HEK293 (cell line): ENCODE data around the gene TRIM50.

ENCODE experiments used
- KLF1 ChIP-seq: fragments of 450-650 bp; formaldehyde crosslinking; IDR thresholded peaks from 2 replicates; pipeline ENCODE4 v1.5.1; 2016; ENCODE audit warnings: missing biosample characterization, missing genetic modification characterization
- ZNF239 ChIP-seq: fragments of 450-650 bp; formaldehyde crosslinking; IDR thresholded peaks from 2 replicates; pipeline ENCODE4 v1.5.1; 2016; ENCODE audit warnings: missing biosample characterization, missing genetic modification characterization
- ZNF274 ChIP-seq, 2 experiments: fragments of 200-500 bp in 1 of 2; fragments of 450-650 bp in 1 of 2; sonication (Bioruptor generic) in 1 of 2; formaldehyde crosslinking in 1 of 2; IDR thresholded peaks; 2 replicates each; pipeline versions ENCODE4 v1.5.1 to v1.6.1; 2014 to 2016; ENCODE audit warnings: borderline replicate concordance in 1 of 2, inconsistent platforms in 1 of 2, low read length in 1 of 2, missing biosample characterization in 1 of 2, missing genetic modification characterization in 1 of 2
- TF ChIP-seq, protein P1 (sequence below): fragments of 450-650 bp; formaldehyde crosslinking; IDR thresholded peaks from 2 replicates; pipeline ENCODE4 v1.5.1; 2016; ENCODE audit warnings: missing biosample characterization, missing genetic modification characterization
- TF ChIP-seq, protein P2 (sequence below): fragments of 450-650 bp; formaldehyde crosslinking; IDR thresholded peaks from 2 replicates; pipeline ENCODE4 v1.5.1; 2016; ENCODE audit warnings: missing biosample characterization, missing genetic modification characterization
- TF ChIP-seq, protein P3 (sequence below): fragments of 450-650 bp; formaldehyde crosslinking; IDR thresholded peaks from 2 replicates; pipeline ENCODE4 v1.5.1; 2016; ENCODE audit warnings: missing biosample characterization, missing genetic modification characterization, borderline replicate concordance

DNA sequence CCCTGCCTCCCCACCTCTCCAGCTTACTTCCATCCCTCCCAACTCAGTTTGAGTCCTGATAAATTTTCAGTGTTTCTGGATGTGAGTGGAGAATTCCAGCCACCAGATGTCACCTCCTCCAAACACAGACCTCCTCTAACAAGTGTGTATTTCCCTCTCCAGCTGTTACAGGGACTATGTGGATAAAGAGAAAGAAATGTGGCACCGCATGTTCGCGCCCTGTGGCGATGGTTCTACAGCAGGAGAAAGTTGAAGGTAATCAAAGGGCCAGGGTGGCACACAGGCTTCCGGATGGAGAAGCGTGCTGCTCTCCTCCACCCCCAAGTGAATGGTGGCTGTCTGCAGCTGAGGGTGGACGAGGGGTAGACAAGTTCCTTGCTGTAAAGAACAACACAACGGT is 14.8 kb upstream of the TRIM50 start:
- TF ChIP-seq ZNF239 (tag by site-specific recombination) (no peak), KLF1 (tag by site-specific recombination) (no peak), ZNF274 (IDR thresholded peaks at IDR 0.05; ENCODE audit: low read length) (no peak), ZNF274 (tag by site-specific recombination; IDR thresholded peaks at IDR 0.05; ENCODE audit: borderline replicate concordance) (no peak)
- TF ChIP-seq, protein P1, sequence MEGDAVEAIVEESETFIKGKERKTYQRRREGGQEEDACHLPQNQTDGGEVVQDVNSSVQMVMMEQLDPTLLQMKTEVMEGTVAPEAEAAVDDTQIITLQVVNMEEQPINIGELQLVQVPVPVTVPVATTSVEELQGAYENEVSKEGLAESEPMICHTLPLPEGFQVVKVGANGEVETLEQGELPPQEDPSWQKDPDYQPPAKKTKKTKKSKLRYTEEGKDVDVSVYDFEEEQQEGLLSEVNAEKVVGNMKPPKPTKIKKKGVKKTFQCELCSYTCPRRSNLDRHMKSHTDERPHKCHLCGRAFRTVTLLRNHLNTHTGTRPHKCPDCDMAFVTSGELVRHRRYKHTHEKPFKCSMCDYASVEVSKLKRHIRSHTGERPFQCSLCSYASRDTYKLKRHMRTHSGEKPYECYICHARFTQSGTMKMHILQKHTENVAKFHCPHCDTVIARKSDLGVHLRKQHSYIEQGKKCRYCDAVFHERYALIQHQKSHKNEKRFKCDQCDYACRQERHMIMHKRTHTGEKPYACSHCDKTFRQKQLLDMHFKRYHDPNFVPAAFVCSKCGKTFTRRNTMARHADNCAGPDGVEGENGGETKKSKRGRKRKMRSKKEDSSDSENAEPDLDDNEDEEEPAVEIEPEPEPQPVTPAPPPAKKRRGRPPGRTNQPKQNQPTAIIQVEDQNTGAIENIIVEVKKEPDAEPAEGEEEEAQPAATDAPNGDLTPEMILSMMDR (tag by site-specific recombination) = 0 out of 2 replicates have a peak, but pooled peaks have one; percentile 23
- TF ChIP-seq, protein P2, sequence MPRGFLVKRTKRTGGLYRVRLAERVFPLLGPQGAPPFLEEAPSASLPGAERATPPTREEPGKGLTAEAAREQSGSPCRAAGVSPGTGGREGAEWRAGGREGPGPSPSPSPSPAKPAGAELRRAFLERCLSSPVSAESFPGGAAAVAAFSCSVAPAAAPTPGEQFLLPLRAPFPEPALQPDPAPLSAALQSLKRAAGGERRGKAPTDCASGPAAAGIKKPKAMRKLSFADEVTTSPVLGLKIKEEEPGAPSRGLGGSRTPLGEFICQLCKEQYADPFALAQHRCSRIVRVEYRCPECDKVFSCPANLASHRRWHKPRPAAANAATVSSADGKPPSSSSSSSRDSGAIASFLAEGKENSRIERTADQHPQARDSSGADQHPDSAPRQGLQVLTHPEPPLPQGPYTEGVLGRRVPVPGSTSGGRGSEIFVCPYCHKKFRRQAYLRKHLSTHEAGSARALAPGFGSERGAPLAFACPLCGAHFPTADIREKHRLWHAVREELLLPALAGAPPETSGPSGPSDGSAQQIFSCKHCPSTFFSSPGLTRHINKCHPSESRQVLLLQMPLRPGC (tag by site-specific recombination) = no peak
- TF ChIP-seq, protein P3, sequence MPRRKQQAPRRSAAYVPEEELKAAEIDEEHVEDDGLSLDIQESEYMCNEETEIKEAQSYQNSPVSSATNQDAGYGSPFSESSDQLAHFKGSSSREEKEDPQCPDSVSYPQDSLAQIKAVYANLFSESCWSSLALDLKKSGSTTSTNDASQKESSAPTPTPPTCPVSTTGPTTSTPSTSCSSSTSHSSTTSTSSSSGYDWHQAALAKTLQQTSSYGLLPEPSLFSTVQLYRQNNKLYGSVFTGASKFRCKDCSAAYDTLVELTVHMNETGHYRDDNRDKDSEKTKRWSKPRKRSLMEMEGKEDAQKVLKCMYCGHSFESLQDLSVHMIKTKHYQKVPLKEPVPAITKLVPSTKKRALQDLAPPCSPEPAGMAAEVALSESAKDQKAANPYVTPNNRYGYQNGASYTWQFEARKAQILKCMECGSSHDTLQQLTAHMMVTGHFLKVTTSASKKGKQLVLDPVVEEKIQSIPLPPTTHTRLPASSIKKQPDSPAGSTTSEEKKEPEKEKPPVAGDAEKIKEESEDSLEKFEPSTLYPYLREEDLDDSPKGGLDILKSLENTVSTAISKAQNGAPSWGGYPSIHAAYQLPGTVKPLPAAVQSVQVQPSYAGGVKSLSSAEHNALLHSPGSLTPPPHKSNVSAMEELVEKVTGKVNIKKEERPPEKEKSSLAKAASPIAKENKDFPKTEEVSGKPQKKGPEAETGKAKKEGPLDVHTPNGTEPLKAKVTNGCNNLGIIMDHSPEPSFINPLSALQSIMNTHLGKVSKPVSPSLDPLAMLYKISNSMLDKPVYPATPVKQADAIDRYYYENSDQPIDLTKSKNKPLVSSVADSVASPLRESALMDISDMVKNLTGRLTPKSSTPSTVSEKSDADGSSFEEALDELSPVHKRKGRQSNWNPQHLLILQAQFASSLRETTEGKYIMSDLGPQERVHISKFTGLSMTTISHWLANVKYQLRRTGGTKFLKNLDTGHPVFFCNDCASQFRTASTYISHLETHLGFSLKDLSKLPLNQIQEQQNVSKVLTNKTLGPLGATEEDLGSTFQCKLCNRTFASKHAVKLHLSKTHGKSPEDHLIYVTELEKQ (tag by site-specific recombination) = no peak
